ENCODE results near the gene BLOC1S3.

BLOC1S3 gene

DNA sequence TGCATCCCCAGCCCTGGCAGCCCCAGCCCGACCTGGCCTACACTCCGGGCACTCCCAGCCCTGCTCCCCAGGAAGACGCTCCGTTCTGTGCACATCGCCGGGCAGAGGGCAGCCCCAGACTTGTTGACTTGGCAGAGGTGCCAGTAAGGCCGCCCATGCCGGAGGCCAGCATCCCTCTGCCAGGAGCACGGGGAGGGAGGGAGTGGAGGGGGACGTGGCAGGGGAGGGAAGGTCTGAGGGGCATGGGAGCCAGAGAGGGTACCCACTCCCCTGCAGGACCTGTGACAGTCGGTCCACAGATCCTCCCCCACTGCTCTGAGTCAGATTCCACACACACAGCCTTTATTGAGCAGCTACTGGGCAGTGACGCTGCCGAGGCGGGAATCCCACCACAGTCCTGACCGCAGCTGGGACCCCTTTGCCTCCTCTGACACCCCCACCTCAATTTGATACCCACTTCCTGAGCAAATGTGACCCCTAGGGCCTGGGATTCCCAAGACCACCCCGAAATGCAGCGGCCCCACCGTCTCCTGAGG lies 15.9 kb upstream of the BLOC1S3 start:
- Histone ChIP-seq H3K23ac (ENCODE audit: low read length) (no peak overlapping the region), H3K4me2 (ENCODE audit: low read length) (no peak overlapping the region), H2AK5ac (ENCODE audit: low read length) (no peak overlapping the region), H3K27me3 (ENCODE audit: insufficient read depth, low read length, poor library complexity) (no peaks in the 10 kb centered on the region), H4K5ac (ENCODE audit: low read length) (no peak overlapping the region), H3K4me1 (ENCODE audit: control insufficient read depth, low read depth, low read length) (no peaks in the 10 kb centered on the region), H3K56ac (ENCODE audit: low read length) (no peak overlapping the region), H3K9ac (ENCODE audit: low read length) (no peak overlapping the region), H3K4me3 (ENCODE audit: low read length) (no peak overlapping the region), H3K79me1 (ENCODE audit: low read length) (no peaks in the 10 kb centered on the region), H3K36me3 (ENCODE audit: control insufficient read depth, insufficient read depth, low read length) (no peaks in the 10 kb centered on the region), H2BK120ac (ENCODE audit: low read depth, low read length) (no peak overlapping the region), H3K18ac (ENCODE audit: low read length) (no peak overlapping the region), H3K79me2 (ENCODE audit: control insufficient read depth, insufficient read depth, low read length) (no peaks in the 10 kb centered on the region), H3K27ac (ENCODE audit: low read depth, low read length) (no peak overlapping the region), H2BK15ac (replicated peaks; ENCODE audit: low read depth) (no peak overlapping the region), H3K4ac (ENCODE audit: low read depth, low read length) (no peak overlapping the region), H4K8ac (ENCODE audit: low read depth, low read length) (no peak overlapping the region), H2BK5ac (ENCODE audit: low read length) (no peak overlapping the region)
- no peak for DNase-seq
- no CpG with 5 or more reads among the region's 18 CpGs for whole genome bisulfite sequencing (ENCODE audit: extremely low coverage, insufficient coverage, low lambda C conversion rate)

DNA sequence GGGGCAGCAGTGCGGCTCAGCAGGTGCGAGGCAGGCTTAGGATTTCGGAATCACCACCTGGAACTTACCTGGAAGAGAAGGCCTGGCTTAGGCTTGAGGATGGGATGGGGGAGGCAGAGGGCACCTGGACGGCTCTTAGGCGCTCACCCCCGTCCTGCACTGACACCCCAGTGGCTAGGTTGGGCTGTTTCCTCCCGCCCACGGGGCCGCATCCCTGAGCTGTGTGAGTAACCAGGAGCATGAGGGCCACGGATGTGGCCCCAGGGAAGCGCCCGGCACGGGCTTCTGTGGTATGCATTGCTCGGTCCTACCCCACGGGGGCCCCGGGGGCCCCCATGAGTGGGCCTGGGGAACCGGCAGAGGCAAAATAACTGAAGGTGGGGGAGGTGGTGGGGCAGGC lies 15.4 kb upstream of the BLOC1S3 start:
- no peaks in the 10 kb centered on the region for H3K27me3 ChIP-seq (ENCODE audit: insufficient read depth, low read length, poor library complexity)
- H3K9ac ChIP-seq (ENCODE audit: low read length) = no peak overlapping the region
- no peak overlapping the region for H4K8ac ChIP-seq (ENCODE audit: low read depth, low read length)
- H2BK120ac ChIP-seq (ENCODE audit: low read depth, low read length) = no peak overlapping the region
- no peak overlapping the region for H2BK5ac ChIP-seq (ENCODE audit: low read length)
- no peaks in the 10 kb centered on the region for H3K79me1 ChIP-seq (ENCODE audit: low read length)
- no peaks in the 10 kb centered on the region for H3K4me1 ChIP-seq (ENCODE audit: control insufficient read depth, low read depth, low read length)
- no peak overlapping the region for H3K4ac ChIP-seq (ENCODE audit: low read depth, low read length)
- H3K36me3 ChIP-seq (ENCODE audit: control insufficient read depth, insufficient read depth, low read length) = no peaks in the 10 kb centered on the region
- no peak overlapping the region for H3K56ac ChIP-seq (ENCODE audit: low read length)
- WGBS (ENCODE audit: extremely low coverage, insufficient coverage, low lambda C conversion rate) = no CpG with 5 or more reads among the region's 17 CpGs
- no peak overlapping the region for H3K18ac ChIP-seq (ENCODE audit: low read length)
- H3K79me2 ChIP-seq (ENCODE audit: control insufficient read depth, insufficient read depth, low read length) = no peaks in the 10 kb centered on the region
- H2BK15ac ChIP-seq (replicated peaks; ENCODE audit: low read depth) = no peak overlapping the region
- H3K4me2 ChIP-seq (ENCODE audit: low read length) = no peak overlapping the region
- H3K23ac ChIP-seq (ENCODE audit: low read length) = no peak overlapping the region
- no peak for DNase-seq
- no peak overlapping the region for H2AK5ac ChIP-seq (ENCODE audit: low read length)
- H3K4me3 ChIP-seq (ENCODE audit: low read length) = no peak overlapping the region
- H4K5ac ChIP-seq (ENCODE audit: low read length) = no peak overlapping the region
- H3K27ac ChIP-seq (ENCODE audit: low read depth, low read length) = no peak overlapping the region

DNA sequence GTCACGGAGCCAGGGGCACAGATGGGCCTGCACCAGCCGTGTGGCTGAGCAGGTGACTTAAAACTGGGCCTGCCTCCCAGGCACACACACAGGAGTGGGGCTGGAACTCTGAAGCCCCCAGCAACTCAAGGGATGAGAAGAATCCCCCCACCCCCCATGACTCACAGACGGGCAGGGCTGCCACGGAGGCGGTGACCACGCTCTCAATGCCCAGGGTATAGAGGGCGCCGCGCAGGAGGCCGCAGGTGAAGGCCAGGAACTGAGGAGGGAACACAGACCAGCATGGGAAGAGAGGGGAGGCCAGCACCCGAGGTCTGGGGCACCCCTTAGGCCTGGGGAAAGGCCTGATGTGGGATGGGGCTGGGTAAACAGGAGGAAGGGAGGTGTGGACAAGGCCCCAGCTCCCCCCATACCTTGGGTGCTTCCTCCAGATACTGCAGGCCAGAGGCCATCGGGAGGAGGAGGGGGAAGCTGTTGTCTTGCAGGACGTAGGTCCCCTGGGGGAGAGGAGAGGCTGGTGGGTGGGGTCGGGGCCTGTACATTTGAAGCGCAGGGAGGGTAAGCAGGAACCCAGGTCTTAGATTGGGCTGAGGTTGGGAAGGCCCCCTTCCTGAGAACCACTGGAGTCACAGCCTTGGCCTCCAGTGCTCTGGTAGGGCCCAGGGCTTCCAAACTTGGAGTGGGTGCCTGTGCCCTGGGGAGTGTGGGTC lies 14.7 kb upstream of the BLOC1S3 start:
- Histone ChIP-seq H3K23ac (ENCODE audit: low read length) (no peak overlapping the region), H2BK5ac (ENCODE audit: low read length) (no peak overlapping the region)
- no CpG with 5 or more reads among the region's 15 CpGs for WGBS (ENCODE audit: extremely low coverage, insufficient coverage, low lambda C conversion rate)

DNA sequence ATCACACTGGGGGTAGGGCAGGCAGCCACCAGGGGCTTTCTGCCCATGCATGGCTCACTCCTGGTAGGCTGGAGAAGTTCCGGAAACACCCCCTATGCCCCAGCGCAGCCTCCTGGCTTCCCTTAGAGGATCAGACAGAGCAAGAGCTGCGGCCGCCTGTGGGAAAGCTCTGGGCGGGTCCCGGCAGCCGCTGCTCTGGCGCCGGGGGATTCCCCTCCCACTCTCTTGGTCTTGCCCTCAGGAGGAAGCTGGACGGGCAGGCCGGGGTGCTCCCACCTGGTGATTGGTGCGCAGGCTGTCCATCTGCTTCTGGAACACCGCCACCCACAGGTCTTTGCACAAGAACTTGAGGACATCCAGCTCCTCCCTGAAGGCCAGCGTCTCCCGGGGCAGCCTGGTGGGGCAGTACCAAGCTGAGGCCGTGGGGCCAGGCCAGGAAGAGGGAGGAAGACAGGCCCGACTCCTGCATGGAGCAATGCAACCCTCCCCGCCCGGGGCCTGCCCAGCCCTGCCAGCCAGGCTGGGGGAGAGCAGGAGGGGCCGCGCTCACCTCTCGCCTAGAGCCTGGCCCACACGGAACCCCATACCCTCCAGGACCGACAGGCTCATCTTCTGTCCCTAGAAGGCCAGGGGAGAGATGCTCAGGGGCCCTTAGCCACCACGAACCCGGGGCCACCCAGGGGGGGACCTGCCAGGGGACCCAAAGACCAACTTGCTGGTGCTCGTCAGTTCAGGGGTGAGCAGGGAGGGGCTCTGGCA lies 13.8 kb upstream of the BLOC1S3 start:
- Histone ChIP-seq H3K4me1 (ENCODE audit: control insufficient read depth, low read depth, low read length) (no peaks in the 10 kb centered on the region), H3K79me2 (ENCODE audit: control insufficient read depth, insufficient read depth, low read length) (no peaks in the 10 kb centered on the region), H2AK5ac (ENCODE audit: low read length) (no peak overlapping the region), H4K5ac (ENCODE audit: low read length) (no peak overlapping the region), H3K27ac (ENCODE audit: low read depth, low read length) (no peak overlapping the region), H3K23ac (ENCODE audit: low read length) (no peak overlapping the region), H3K27me3 (ENCODE audit: insufficient read depth, low read length, poor library complexity) (no peaks in the 10 kb centered on the region), H3K36me3 (ENCODE audit: control insufficient read depth, insufficient read depth, low read length) (no peaks in the 10 kb centered on the region), H2BK120ac (ENCODE audit: low read depth, low read length) (no peak overlapping the region), H2BK15ac (replicated peaks; ENCODE audit: low read depth) (no peak overlapping the region), H3K4me2 (ENCODE audit: low read length) (no peak overlapping the region), H2BK5ac (ENCODE audit: low read length) (no peak overlapping the region), H3K4ac (ENCODE audit: low read depth, low read length) (no peak overlapping the region), H4K8ac (ENCODE audit: low read depth, low read length) (no peak overlapping the region), H3K18ac (ENCODE audit: low read length) (no peak overlapping the region), H3K4me3 (ENCODE audit: low read length) (no peak overlapping the region), H3K9ac (ENCODE audit: low read length) (no peak overlapping the region), H3K56ac (ENCODE audit: low read length) (peak overlapping the region; percentile 50), H3K79me1 (ENCODE audit: low read length) (no peaks in the 10 kb centered on the region)
- no CpG with 5 or more reads among the region's 27 CpGs for WGBS (ENCODE audit: extremely low coverage, insufficient coverage, low lambda C conversion rate)
- peak; percentile 87 for DNase-seq

More for the DNA sequence above, 14.7 kb upstream of the BLOC1S3 start:
- Histone ChIP-seq H3K4ac (ENCODE audit: low read depth, low read length) (no peak overlapping the region), H3K36me3 (ENCODE audit: control insufficient read depth, insufficient read depth, low read length) (no peaks in the 10 kb centered on the region), H3K4me3 (ENCODE audit: low read length) (no peak overlapping the region), H2BK15ac (replicated peaks; ENCODE audit: low read depth) (no peak overlapping the region), H2BK120ac (ENCODE audit: low read depth, low read length) (no peak overlapping the region), H2AK5ac (ENCODE audit: low read length) (no peak overlapping the region), H4K5ac (ENCODE audit: low read length) (no peak overlapping the region), H4K8ac (ENCODE audit: low read depth, low read length) (no peak overlapping the region), H3K27me3 (ENCODE audit: insufficient read depth, low read length, poor library complexity) (no peaks in the 10 kb centered on the region), H3K79me2 (ENCODE audit: control insufficient read depth, insufficient read depth, low read length) (no peaks in the 10 kb centered on the region), H3K9ac (ENCODE audit: low read length) (no peak overlapping the region), H3K56ac (ENCODE audit: low read length) (peak overlapping the region; percentile 29), H3K18ac (ENCODE audit: low read length) (no peak overlapping the region), H3K79me1 (ENCODE audit: low read length) (no peaks in the 10 kb centered on the region), H3K4me2 (ENCODE audit: low read length) (no peak overlapping the region), H3K27ac (ENCODE audit: low read depth, low read length) (no peak overlapping the region), H3K4me1 (ENCODE audit: control insufficient read depth, low read depth, low read length) (no peaks in the 10 kb centered on the region)
- no peak for DNase-seq

DNA sequence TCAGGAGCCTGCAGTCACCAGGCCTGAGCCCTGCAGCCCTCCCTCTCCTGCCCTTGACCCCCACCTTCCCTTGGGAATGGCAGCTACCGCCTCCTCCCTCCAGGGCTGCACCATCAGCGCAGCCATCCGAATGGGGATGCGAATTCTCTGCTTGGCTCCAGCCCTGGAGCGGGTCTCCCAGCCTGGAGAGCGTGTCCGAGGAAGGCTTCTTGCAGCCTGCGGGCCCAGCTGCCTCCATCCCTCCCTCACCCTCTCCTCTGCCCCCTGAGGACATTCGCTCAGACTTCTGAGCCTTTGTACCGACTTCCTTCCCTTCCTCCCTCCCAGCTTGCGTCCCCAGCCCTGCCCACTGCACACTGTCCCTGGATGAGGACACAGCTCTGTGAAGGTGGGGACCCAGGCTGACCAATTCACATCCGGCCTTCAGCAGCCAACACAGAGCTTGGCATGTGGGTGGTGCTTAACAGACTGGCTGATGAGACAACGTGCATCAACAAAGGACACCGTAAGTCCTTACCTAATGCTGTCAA lies 11.8 kb upstream of the BLOC1S3 start:
- no peaks in the 10 kb centered on the region for H3K36me3 ChIP-seq (ENCODE audit: control insufficient read depth, insufficient read depth, low read length)
- H2BK120ac ChIP-seq (ENCODE audit: low read depth, low read length) = no peak overlapping the region
- no peak overlapping the region for H3K9ac ChIP-seq (ENCODE audit: low read length)
- H2BK15ac ChIP-seq (replicated peaks; ENCODE audit: low read depth) = no peak overlapping the region
- no peaks in the 10 kb centered on the region for H3K79me1 ChIP-seq (ENCODE audit: low read length)
- no peak overlapping the region for H2BK5ac ChIP-seq (ENCODE audit: low read length)
- no peak overlapping the region for H3K4me2 ChIP-seq (ENCODE audit: low read length)
- H4K8ac ChIP-seq (ENCODE audit: low read depth, low read length) = no peak overlapping the region
- DNase-seq = peak; percentile 48
- peak overlapping the region; percentile 42 for H3K56ac ChIP-seq (ENCODE audit: low read length)
- H3K18ac ChIP-seq (ENCODE audit: low read length) = no peak overlapping the region
- no peaks in the 10 kb centered on the region for H3K4me1 ChIP-seq (ENCODE audit: control insufficient read depth, low read depth, low read length)
- H3K27ac ChIP-seq (ENCODE audit: low read depth, low read length) = no peak overlapping the region
- no peak overlapping the region for H3K4me3 ChIP-seq (ENCODE audit: low read length)
- H3K23ac ChIP-seq (ENCODE audit: low read length) = no peak overlapping the region
- no peaks in the 10 kb centered on the region for H3K27me3 ChIP-seq (ENCODE audit: insufficient read depth, low read length, poor library complexity)
- no CpG with 5 or more reads among the region's 14 CpGs for WGBS (ENCODE audit: extremely low coverage, insufficient coverage, low lambda C conversion rate)
- H4K5ac ChIP-seq (ENCODE audit: low read length) = no peak overlapping the region
- no peak overlapping the region for H3K4ac ChIP-seq (ENCODE audit: low read depth, low read length)
- no peak overlapping the region for H2AK5ac ChIP-seq (ENCODE audit: low read length)
- H3K79me2 ChIP-seq (ENCODE audit: control insufficient read depth, insufficient read depth, low read length) = no peaks in the 10 kb centered on the region

Measured in mesendoderm (in vitro differentiated cells).